ENCODE data around the gene CCNL2. TPM values are rescaled to one million over a fixed set of nuclear protein-coding genes. Genes with fewer than 3 reads are reported as not detected.
A peak's percentile ranks its signal among the peaks of the same experiment; 100 is the strongest.
"Not testable (repeated sequence)": the region's sequence is repeated elsewhere in the genome, so short reads cannot be mapped to it uniquely, and the experiment has no call there.

Gene CCNL2
- total and polyA plus RNA-seq, 2 of the 13 experiments (the other 11 are each of a cell fraction or from before 2014, with no cell fraction given) = 105 to 340 TPM

- peak; percentile 99 for TF ChIP-seq ZMYM3 (CRISPR knock-in tag; IDR thresholded peaks at IDR 0.05)
- no peak for TF ChIP-seq LCORL (IDR thresholded peaks at IDR 0.05)
- 0 out of 2 replicates have a peak, but pooled peaks have one; percentile 12 for TF ChIP-seq LCORL (CRISPR knock-in tag; IDR thresholded peaks at IDR 0.05)
- TF ChIP-seq TAF1 (CRISPR knock-in tag; IDR thresholded peaks at IDR 0.05) = peak; percentile 7; the same call in 1 of the 2 replicates
- TF ChIP-seq CSRNP2 (CRISPR knock-in tag; conservative IDR thresholded peaks at IDR 0.05; ENCODE audit: low read depth) = no peak
- 0 out of 2 replicates have a peak, but pooled peaks have one; percentile 1 for TF ChIP-seq NR2C2 (CRISPR knock-in tag; IDR thresholded peaks at IDR 0.05; ENCODE audit: borderline replicate concordance)
- peak; percentile 16; the same call in 1 of the 2 replicates for TF ChIP-seq ZNF609 (CRISPR knock-in tag; IDR thresholded peaks at IDR 0.05; ENCODE audit: borderline replicate concordance)
- 0 out of 2 replicates have a peak, but pooled peaks have one; percentile 0 for TF ChIP-seq ZNF350 (CRISPR knock-in tag; IDR thresholded peaks at IDR 0.05; ENCODE audit: borderline replicate concordance, low read depth)
- TF ChIP-seq ZBTB7B (CRISPR knock-in tag; IDR thresholded peaks at IDR 0.05) = 0 out of 2 replicates have a peak, but pooled peaks have one; percentile 28
- 0 out of 2 replicates have a peak, but pooled peaks have one; percentile 7 for TF ChIP-seq DRAP1 (CRISPR knock-in tag; IDR thresholded peaks at IDR 0.05)
Measured at GRCh38 chr1:1429671-1430073, 30.5 kb upstream of the CCNL2 start (continued).

- H3K36me3 ChIP-seq (replicated peaks in 1 of 2; ENCODE audit: control insufficient read depth in 1 of 2, insufficient read depth in 2 of 2, low read length in 2 of 2); H3K4me2 ChIP-seq (ENCODE audit: low read depth, low read length); H3K27ac ChIP-seq (ENCODE audit: extremely low read length, insufficient read depth, low read length); H3K27me3 ChIP-seq (ENCODE audit: control insufficient read depth in 1 of 2, insufficient read depth in 2 of 2, low read length in 2 of 2); H3K9ac ChIP-seq (ENCODE audit: insufficient read depth, low read depth, low read length); ATAC-seq; CTCF ChIA-PET (ENCODE audit: low intra/inter-chr PET ratio, low total read pairs); in situ Hi-C loops (cut with HindIII; ENCODE audit: extremely low pct_ligation_motif_present, low pct_unique_long_range_greater_than_20kb); BruUV-seq (replicated peaks); H3K4me3 ChIP-seq (replicated peaks in 1 of 3; ENCODE audit: insufficient read depth in 1 of 3, low read depth in 2 of 3, low read length in 3 of 3); DNase-seq (ENCODE audit: low spot score); H3K9me3 ChIP-seq (ENCODE audit: low read length); H4K20me1 ChIP-seq (ENCODE audit: insufficient read depth, low read length); H2AFZ ChIP-seq (ENCODE audit: low read length); FAIRE-seq; H3K79me2 ChIP-seq (ENCODE audit: insufficient read depth, low read length); intact Hi-C loops (cut with micrococcal nuclease; ENCODE audit: unreplicated experiment): not testable (repeated sequence)
- POLR2A ChIA-PET = interaction anchor here (1.3 to 11.0 kb wide), 6 partner anchors 8 to 76 kb away, joined by 3 to 355 read pairs (median 58); partner anchors contain the start of genes ANKRD65, CCNL2 and MRPL20
- 93% methylated on average over 6 of the region's 6 CpGs for WGBS (ENCODE audit: low lambda C conversion rate)
- peaks cover 56% of the 10 kb centered on the region for H3K4me1 ChIP-seq (ENCODE audit: insufficient read depth, low read length)
Measured at GRCh38 chr1:1428967-1429366, 29.8 kb upstream of the CCNL2 start.
